OCI-LY7 (cell line): Measurements from ENCODE around the gene ZNF778. TPM values are rescaled to one million over a fixed set of nuclear protein-coding genes. Genes with fewer than 3 reads are reported as not detected.

Source experiments
- BruUV-seq: library from RNA; stranded (reverse); fragments of 400-500 nt; replicated peaks from 2 replicates; lab custom pipeline; 2021; lab: Mats Ljungman, UMichigan
- CTCF ChIA-PET: fragments of 300-600 bp; sonication (Branson Sonifier 250); formaldehyde crosslinking; loops from one replicate; lab custom pipeline; 2022; ENCODE audit warnings: antibody characterized with exemption; ENCODE audit not compliant: unreplicated experiment; lab: Charles Lee
- POLR2A ChIA-PET: fragments of 300-600 bp; sonication (Branson Sonifier 250); formaldehyde crosslinking; loops from one replicate; lab custom pipeline; 2022; ENCODE audit warnings: antibody characterized with exemption; lab: Charles Lee
- DNase-seq: peaks from one replicate; pipeline ENCODE4 v3.0.0-alpha.2; 2015; ENCODE audit warnings: low spot score
- H2AFZ ChIP-seq: fragments of 200-600 bp; sonication (generic), shearing (Covaris generic); 2 replicates; pipeline ENCODE4 v1.6.1; 2014; ENCODE audit warnings: mild to moderate bottlenecking, antibody characterized with exemption, low read length, moderate library complexity
- H3K27ac ChIP-seq: fragments of 200-600 bp; sonication (generic); 2 replicates; pipeline ENCODE4 v1.5.1; 2014; ENCODE audit warnings: mixed run types, low read depth, mild to moderate bottlenecking, moderate library complexity, low read length, inconsistent platforms; ENCODE audit not compliant: poor library complexity, severe bottlenecking
- H3K36me3 ChIP-seq: fragments of 200-600 bp; sonication (generic); 2 replicates; pipeline ENCODE4 v1.6.1; 2014; ENCODE audit warnings: mild to moderate bottlenecking, antibody characterized with exemption, low read length, moderate library complexity, mixed read lengths; ENCODE audit not compliant: insufficient read depth
- H3K4me1 ChIP-seq: fragments of 200-600 bp; sonication (generic); 2 replicates; pipeline ENCODE4 v1.5.1; 2014; ENCODE audit warnings: mild to moderate bottlenecking, low read length; ENCODE audit not compliant: insufficient read depth, poor library complexity, severe bottlenecking
- H3K4me2 ChIP-seq: fragments of 200-600 bp; sonication (generic); 2 replicates; pipeline ENCODE4 v1.6.1; 2014; ENCODE audit warnings: mild to moderate bottlenecking, low read length
- H3K4me3 ChIP-seq: fragments of 200-600 bp; sonication (generic); 2 replicates; pipeline ENCODE4 v1.5.1; 2014; ENCODE audit warnings: mild to moderate bottlenecking, low read depth, low read length; ENCODE audit not compliant: poor library complexity, severe bottlenecking
- H3K79me2 ChIP-seq: fragments of 200-600 bp; sonication (generic); 2 replicates; pipeline ENCODE4 v1.6.1; 2016; ENCODE audit warnings: low read depth, mild to moderate bottlenecking, low read length, moderate library complexity, mixed read lengths; ENCODE audit not compliant: insufficient read depth
- H3K9me2 ChIP-seq: fragments of 200-600 bp; sonication (generic); 2 replicates; pipeline ENCODE4 v1.6.1; 2016; ENCODE audit warnings: mild to moderate bottlenecking, low read length, mixed read lengths; ENCODE audit not compliant: insufficient read depth
- H3K9me3 ChIP-seq: fragments of 200-600 bp; sonication (generic); 2 replicates; pipeline ENCODE4 v1.6.1; 2014; ENCODE audit warnings: mild to moderate bottlenecking, mixed run types, low read length, mixed read lengths
- H4K20me1 ChIP-seq: fragments of 200-600 bp; sonication (generic); 2 replicates; pipeline ENCODE4 v1.6.1; 2014; ENCODE audit warnings: mild to moderate bottlenecking, antibody characterized with exemption, low read length, moderate library complexity, mixed read lengths; ENCODE audit not compliant: insufficient read depth
- EZH2phosphoT487 ChIP-seq: fragments of 200-600 bp; sonication (generic); IDR thresholded peaks from 2 replicates; pipeline ENCODE4 v1.6.1; 2018; ENCODE audit warnings: low read depth, borderline replicate concordance, mild to moderate bottlenecking, mixed run types, antibody characterized with exemption, low read length, moderate library complexity, mixed read lengths
- intact Hi-C: fragments of 100-400 bp; cut with micrococcal nuclease; formaldehyde crosslinking; loops from one replicate; pipeline ENCODE4 v1.10.0; 2022; ENCODE audit not compliant: unreplicated experiment
- total RNA-seq, 2 experiments: library from RNA; depleted of rRNA in 1 of 2; stranded (reverse); fragments of >200 nt in 1 of 2; shearing (Covaris generic) in 1 of 2; gene quantifications; 2 replicates each; pipeline ENCODE4 v1.2.3, GENCODE V29; 2014 to 2022
- TF ChIP-seq, protein P1 (sequence below): fragments of 200-600 bp; sonication (generic); conservative IDR thresholded peaks from 2 replicates; pipeline ENCODE4 v1.5.1; 2014; ENCODE audit warnings: mild to moderate bottlenecking, antibody characterized with exemption, low read length, moderate library complexity, mixed read lengths

The ZNF778 gene
- total RNA-seq, 2 experiments from 2014 or later = 9.4 to 9.9 TPM

DNA sequence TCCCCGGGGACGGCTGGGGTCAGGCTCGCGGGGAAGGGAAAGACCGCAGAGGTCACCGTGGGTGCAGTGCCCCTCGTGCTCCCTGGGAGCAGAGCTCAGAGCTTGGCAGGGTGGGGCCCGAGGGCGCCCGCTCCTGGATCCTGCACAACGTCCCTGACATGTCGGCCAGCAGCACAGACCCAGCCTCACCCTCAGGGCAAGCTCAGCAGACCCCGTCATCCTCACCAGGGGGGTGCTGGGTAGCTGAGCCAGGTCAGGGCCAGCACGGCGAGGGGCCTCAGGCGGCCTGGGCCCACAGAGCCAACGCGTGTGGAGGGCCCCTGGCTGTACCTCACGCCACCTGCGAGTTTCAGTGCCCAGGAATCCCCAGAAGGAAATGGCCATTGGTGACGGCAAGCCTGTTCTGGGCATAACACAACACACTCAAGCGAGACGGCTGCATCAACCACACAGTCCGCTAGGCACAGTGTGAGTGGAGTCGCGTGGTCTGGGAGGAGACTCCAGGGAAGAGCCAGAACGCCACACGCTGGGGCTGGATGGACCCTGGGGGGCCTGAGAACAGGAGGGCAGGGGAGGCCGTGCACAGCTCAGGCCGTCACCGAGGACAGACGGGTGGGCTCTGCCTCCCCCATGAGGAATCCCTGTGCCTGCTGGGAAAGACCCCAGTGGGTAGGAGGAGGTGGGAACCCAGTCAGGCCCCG is 60.3 kb downstream of the ZNF778 start:
- Histone ChIP-seq H4K20me1 (no peaks in the 10 kb centered on the region), H2AFZ (no peak overlapping the region), H3K36me3 (peaks cover 85% of the 10 kb centered on the region), H3K4me2 (no peak overlapping the region), H3K9me3 (no peaks in the 10 kb centered on the region), H3K4me1 (no peaks in the 10 kb centered on the region), H3K27ac (no peak overlapping the region), H3K79me2 (no peaks in the 10 kb centered on the region), H3K9me2 (no peaks in the 10 kb centered on the region), H3K4me3 (no peak overlapping the region)
- intact Hi-C loops = no loop called here
- BruUV-seq = no TSS peak
- CTCF ChIA-PET = no interaction called here
- TF ChIP-seq EZH2phosphoT487 = no peak
- TF ChIP-seq, protein P1, sequence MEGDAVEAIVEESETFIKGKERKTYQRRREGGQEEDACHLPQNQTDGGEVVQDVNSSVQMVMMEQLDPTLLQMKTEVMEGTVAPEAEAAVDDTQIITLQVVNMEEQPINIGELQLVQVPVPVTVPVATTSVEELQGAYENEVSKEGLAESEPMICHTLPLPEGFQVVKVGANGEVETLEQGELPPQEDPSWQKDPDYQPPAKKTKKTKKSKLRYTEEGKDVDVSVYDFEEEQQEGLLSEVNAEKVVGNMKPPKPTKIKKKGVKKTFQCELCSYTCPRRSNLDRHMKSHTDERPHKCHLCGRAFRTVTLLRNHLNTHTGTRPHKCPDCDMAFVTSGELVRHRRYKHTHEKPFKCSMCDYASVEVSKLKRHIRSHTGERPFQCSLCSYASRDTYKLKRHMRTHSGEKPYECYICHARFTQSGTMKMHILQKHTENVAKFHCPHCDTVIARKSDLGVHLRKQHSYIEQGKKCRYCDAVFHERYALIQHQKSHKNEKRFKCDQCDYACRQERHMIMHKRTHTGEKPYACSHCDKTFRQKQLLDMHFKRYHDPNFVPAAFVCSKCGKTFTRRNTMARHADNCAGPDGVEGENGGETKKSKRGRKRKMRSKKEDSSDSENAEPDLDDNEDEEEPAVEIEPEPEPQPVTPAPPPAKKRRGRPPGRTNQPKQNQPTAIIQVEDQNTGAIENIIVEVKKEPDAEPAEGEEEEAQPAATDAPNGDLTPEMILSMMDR = no peak
- POLR2A ChIA-PET = no interaction called here
- no peak for DNase-seq

DNA sequence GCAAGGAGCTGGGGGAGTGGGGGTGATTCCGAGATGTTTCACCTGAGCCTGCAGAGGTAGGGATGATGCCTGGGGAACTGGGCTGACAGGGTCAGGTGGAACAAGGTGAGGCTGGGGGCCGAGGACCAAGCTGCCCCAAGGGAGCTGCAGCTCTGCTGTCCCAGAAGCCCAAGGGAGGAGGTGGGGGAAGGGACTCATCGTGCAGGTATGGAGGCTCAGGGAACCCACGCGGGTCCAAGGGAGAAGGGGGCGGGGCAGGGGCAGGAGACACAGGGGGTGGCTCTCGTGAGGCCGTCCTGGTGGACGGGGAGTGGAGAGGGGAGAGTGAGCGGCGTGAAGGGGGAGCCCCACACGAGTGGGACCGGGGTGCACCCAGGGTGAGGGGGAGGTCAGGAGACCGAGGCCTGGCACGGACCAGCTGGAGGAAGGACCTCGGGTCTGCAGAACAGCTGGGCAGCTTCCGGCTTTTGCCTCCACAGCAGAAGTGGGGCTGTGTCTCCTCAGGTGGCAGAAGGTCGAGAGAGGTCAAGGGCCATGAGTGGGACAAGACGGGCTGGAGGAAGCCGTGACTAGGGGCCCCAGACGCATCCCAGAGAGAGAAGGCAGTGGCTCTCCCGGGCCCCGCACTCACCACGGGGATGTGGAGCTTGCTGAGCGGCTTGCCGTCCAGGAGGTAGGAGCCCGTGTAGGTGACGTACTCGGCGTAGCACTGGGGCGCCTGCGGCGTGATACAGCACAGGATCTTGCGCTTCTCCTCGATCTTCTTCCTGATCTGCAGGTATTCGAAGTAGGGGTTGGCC is 61.1 kb downstream of the ZNF778 start:
- peaks cover 85% of the 10 kb centered on the region for H3K36me3 ChIP-seq
- no TSS peak for BruUV-seq
- H3K4me1 ChIP-seq = no peaks in the 10 kb centered on the region
- ChIA-PET POLR2A (no interaction called here), CTCF (no interaction called here)
- no peaks in the 10 kb centered on the region for H4K20me1 ChIP-seq
- no peaks in the 10 kb centered on the region for H3K9me3 ChIP-seq
- H2AFZ ChIP-seq = no peak overlapping the region
- H3K4me2 ChIP-seq = no peak overlapping the region
- no peaks in the 10 kb centered on the region for H3K79me2 ChIP-seq
- H3K9me2 ChIP-seq = no peaks in the 10 kb centered on the region
- no peak overlapping the region for H3K4me3 ChIP-seq
- DNase-seq = no peak
- no peak for TF ChIP-seq EZH2phosphoT487
- TF ChIP-seq, protein P1 = no peak
- H3K27ac ChIP-seq = no peak overlapping the region
- intact Hi-C loops = no loop called here
